HG03520 (cell line): ENCODE results near the gene MAN2C1.
"Not testable (repeated sequence)": the region's sequence is repeated elsewhere in the genome, so short reads cannot be mapped to it uniquely, and the experiment has no call there.

Experiments used
- ATAC-seq: cut with Tn5 transposase; IDR thresholded peaks from one replicate; pipeline ENCODE4 v1.9.1; 2021; ENCODE audit warnings: mild to moderate bottlenecking, moderate library complexity; ENCODE audit not compliant: unreplicated experiment

Gene MAN2C1

DNA sequence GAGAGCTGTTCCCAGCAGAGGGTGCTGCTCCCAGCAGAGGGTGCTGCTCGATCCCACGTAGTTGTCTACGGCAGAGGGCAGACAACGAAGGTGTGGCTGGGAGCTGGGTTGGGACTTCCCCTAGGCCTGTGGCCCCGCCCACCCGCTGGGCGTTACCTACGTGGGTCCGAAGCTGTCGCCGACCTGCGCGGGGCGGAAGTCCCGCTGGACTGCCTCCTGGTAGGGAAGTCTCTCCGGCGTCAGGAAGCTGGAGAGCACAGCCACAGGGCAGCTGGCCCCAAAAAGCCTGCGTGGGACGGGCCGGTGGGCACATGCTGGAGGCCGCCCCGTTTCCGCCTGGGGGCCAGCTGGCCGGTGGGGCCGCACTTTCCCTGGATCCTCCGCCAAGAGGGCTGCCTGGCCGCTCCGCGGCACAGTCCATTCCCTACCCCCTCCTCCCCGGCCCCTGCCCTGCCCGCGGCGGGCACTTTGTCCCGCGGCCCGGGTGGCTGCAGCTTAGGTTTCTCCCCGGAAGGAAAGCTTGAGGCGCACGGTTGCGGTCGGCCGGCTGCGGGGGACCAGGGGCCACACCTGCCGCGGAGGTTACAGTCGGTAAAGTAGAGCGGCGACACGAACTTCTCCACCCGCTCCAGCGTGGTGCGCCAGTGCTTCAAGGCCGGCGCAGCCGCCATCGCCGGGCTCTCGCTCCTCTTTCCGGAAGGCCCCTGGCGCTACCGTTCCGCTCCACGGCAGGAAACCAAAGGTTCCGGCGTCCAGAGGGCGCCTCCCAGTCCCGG is at the start of gene MAN2C1:
Gene MAN2C1 (minus strand): TSS at position 695 of the 776 bp plus-strand sequence. CDS start 24 bp downstream, at position 671.
- ATAC-seq = peak; percentile 82

DNA sequence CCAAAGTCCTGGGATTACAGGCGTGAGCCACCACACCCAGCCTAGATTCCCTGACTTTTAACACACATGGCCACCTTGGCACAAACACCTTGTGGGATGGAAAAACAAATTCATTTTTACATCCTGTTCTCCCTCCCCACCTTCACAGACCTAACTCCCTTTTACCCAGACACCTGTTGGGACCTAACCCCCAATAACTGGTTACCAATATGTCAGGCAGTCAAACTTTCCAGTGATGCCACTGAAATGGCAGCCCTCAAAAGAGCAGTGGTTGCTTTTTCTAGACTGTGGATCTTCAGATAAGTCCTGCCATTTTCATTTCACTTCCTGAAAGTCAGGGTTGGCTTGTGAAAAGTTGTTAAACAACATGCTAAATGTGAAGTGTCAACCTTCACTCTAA is 48.2 kb upstream of the MAN2C1 start:
- ATAC-seq = no peak

GRCh38 chr15:75410196-75410595 is 41.8 kb upstream of the MAN2C1 start:
- no peak for ATAC-seq

DNA sequence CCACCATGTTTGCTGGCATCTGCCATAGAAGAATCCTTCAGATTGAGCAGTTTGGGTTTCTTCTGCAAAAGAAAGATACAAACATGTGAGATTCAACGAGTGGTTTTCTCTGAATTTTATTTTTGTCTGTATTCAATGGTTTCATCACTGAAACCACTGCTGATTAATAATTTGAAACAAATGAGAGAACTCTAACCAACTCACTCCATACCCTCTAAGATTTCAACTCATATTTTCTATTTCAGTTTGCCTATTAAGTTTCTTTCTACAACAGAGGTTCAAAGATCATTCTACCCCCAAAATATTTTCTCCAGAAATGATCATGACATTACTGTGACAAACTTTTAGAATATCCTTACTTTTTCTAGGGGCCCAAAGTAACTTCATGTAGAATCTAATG is 38.7 kb upstream of the MAN2C1 start:
- no peak for ATAC-seq

- ATAC-seq = no peak
Observed at GRCh38 chr15:75403892-75404291, 35.5 kb upstream of the MAN2C1 start.

DNA sequence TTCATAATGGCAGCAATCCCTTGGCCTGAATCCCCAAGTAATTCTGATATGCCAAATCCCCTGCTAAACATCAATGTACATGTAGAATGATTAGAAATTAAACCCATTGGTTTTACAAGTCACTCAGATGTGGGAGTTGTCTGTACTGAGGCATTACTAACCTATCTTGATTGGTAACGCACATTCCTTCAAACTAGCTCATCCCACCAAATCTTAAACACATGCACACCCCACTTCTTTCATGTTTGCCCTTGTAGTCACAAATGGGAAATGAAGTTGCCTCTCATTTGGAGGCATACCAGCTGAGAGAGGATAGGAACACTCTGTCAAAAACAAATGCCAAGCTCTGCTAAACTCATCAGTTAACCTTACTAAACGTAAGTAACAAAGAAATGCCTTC is 29.1 kb upstream of the MAN2C1 start:
- ATAC-seq = no peak

DNA sequence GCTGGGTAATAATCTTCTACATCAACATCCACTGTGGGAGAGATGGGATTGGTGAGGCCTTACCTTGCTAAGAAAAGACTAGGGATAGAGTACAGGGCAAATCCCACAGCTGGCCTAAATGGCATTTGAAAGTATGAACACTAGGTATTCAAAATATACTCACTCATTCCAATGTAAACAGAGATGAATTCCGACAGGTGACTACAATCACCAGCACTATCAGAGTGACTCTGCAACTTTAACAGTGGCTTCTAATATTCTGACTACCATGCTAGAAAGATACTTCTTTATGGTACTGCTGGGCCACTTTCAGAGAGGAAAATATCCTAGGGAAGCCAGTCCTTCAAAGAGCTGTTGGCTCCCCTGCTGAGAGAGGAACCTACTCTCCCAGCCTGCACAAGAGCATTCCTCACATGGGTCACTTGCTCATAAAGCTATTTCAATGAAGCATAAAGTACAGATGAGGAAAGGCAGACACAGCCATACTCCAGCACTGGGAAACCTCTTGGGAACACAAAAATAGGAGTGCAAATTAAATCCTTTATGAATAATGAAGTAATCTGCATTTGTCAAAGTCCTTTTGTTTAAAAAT is 21.5 kb upstream of the MAN2C1 start:
- no peak for ATAC-seq

DNA sequence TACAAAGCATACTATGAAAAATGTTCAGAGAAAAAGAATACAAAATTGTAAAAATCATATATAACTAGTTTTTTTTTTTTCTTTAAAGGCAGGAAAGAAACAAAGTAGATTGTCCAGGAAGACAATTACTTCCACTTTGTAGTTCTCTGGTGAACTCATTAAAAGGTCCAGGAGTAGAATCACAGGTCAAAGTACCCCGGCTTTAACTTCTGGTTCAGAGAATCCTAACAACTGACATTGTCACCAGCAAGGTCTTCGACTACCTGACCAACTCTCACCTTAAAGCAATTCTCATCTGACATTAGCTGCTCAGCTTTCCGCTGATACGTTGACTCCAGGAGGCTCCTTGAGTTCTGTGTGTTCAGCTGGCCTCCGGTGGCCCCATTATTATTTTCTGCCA is 15.6 kb upstream of the MAN2C1 start:
- not testable (repeated sequence) for ATAC-seq

- ATAC-seq = no peak
Observed at GRCh38 chr15:75380773-75381172, 12.4 kb upstream of the MAN2C1 start.

GRCh38 chr15:75371901-75372688 is 3.7 kb upstream of the MAN2C1 start:
- no peak for ATAC-seq

DNA sequence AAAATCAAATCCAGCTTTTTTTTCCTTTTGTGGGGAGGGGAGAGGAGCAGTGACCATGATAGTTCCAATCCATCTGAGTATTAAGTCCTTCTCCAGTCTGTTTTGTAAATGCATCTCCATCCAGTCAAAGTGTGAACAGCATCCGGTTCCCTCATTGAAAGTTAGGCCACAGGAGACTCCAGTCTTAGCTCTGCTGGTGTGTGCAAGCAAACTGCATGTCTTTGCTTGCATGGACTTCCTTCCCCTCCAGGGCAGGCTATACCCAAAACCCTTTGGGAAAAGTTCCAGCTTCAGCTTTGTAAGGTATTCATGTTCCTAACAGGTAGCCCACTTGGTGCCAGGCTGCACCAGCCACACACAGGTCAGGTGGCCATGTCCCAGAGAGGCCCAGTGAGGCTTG is 3.1 kb upstream of the MAN2C1 start:
- ATAC-seq = no peak

DNA sequence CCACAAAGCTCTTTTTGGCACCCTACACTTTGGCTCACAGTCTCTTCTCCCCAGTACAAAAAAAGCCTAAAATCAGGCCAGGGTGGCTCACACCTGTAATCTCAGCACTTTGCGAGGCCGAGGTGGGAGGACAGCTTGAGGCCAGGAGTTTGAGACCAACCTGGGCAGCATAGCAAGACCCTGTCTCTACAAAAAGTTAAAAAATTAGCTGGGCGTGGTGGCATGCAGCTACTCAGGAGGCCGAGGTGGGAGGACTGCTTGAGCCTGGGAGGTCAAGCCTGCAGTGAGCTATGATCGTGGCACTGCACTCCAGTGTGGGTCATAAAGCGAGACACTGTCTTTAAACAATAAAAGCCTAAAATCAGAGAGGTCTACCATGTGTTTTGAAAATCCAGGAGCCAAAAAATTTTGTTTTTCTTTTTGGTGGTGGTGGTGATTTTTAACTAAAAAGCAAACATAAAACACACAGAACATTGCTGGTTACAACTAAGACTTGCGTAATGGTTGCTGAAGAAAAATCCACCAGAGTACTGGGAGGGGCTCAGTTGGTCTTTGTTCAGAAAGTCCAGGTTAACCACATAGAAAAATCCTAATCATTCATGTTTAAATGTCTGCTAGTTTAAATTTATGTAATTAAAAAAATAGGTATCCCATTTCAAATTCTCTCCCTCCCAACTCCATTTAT is 1.6 kb upstream of the MAN2C1 start:
- ATAC-seq = no peak

GRCh38 chr15:75368689-75369239 is 357 bp upstream of the MAN2C1 start:
- no peak for ATAC-seq

DNA sequence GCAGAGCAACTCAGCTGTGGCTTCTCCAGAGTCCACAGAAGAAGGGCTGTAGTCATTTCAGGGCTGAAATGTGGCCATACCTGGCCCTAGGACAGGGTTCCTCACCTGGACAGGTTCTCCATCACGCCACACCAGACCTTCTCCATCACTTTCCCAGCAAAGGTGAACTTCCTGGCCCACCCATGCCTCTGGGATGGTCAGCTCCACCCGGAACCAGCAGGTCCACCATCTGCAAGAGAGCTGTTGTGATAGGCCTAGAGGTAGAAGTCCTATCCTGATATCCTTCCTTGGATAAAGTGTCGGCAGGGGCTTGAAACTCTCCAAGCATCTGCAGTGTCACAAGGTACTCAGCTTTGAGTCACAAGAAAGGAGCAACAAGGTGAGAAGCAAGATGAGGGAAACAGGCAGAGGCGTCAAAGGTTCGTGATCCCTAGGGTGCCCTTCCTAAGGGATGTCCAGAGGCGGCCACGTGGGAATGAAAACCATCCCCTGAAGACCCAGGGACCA is 948 bp downstream of the MAN2C1 start:
- no peak for ATAC-seq

DNA sequence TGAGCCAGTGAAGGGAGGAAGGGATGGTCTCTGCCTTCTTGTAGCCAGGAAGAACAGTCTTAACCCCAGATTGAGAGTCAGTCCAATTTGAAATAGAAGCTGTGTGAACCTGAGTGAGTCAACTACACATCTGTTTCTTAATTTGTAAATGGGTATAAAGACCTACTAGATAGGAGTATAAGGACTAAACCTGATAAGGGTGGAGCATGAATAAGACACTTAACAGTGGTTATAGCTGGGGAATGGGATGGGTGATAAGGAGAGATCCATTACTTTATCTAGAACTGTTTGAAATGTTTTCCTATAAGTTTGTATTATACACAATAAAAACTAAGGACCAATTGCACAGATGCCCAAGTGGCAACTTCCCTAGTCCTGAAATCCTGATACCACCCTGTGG is 1.4 kb downstream of the MAN2C1 start:
- no peak for ATAC-seq

DNA sequence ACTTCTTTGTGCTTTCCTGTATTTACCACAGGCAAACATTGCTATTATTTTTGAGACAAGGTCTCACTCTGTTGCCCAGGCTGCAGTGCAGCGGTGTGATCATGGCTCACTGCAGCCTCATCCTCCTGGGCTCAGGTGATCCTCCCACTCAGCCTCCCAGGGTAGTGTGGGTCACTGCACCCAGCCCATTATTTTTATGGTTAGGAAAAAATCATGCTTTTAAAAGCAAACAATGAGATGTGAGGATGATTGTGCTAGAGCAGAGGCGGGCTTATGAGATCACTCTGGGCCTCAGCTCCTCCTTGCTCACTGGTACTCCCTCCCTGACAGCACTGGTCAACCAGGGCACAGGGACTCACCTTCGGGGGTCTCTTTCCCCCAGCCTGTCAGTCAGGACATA is 2.2 kb downstream of the MAN2C1 start:
- no peak for ATAC-seq

GRCh38 chr15:75364881-75365280 is 3.5 kb downstream of the MAN2C1 start:
- ATAC-seq = no peak

DNA sequence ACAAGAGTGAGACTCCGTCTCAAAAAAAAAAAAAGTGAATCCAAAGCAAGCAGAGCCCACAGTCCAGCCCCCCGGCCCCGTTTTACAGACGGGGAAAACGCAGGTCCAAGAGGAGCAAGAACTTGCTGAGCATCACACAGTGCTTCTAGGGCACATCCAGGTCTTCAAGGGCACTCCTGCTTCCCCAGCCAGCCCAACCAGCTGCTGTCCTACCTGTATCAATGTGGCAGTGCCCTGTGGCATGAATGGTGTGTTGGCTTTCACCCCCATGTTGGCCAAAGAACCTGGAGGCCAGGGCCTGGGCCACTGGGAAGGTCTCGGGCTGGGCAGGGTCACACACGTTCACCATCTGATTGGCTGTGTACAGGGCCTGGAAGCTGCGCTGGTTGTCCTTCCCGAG is 4.6 kb downstream of the MAN2C1 start:
- ATAC-seq = no peak

- ATAC-seq = no peak
Observed at GRCh38 chr15:75362642-75363249, 5.7 kb downstream of the MAN2C1 start.

- ATAC-seq = no peak
Observed at GRCh38 chr15:75361989-75362641, 6.3 kb downstream of the MAN2C1 start.
